ENCODE data around the gene VWC2L.

The VWC2L gene

GRCh38 chr2:214412679-214413078 is 1.8 kb downstream of the VWC2L start:
- no peak overlapping the region for H3K27ac Mint-ChIP-seq
- no peaks in the 10 kb centered on the region for H3K4me1 Mint-ChIP-seq
- H3K4me3 Mint-ChIP-seq: no peak overlapping the region
- no peaks in the 10 kb centered on the region for H3K36me3 Mint-ChIP-seq
- H3K27me3 Mint-ChIP-seq: peaks cover 4% of the 10 kb centered on the region
- H3K9me3 Mint-ChIP-seq: no peaks in the 10 kb centered on the region

- no peak overlapping the region for H3K4me3 Mint-ChIP-seq
- no peaks in the 10 kb centered on the region for H3K4me1 Mint-ChIP-seq
- no peaks in the 10 kb centered on the region for H3K9me3 Mint-ChIP-seq
- no peaks in the 10 kb centered on the region for H3K27me3 Mint-ChIP-seq
- H3K27ac Mint-ChIP-seq: no peak overlapping the region
- H3K36me3 Mint-ChIP-seq: no peaks in the 10 kb centered on the region
Measured at GRCh38 chr2:214436470-214436869, 25.6 kb downstream of the VWC2L start.

- Mint-ChIP-seq H3K4me1 (no peaks in the 10 kb centered on the region), H3K9me3 (no peaks in the 10 kb centered on the region), H3K27me3 (peaks cover 2% of the 10 kb centered on the region), H3K27ac (no peak overlapping the region), H3K36me3 (no peaks in the 10 kb centered on the region), H3K4me3 (no peak overlapping the region)
Measured at GRCh38 chr2:214450118-214450894, 39.5 kb downstream of the VWC2L start.

GRCh38 chr2:214451516-214452275 is 40.8 kb downstream of the VWC2L start:
- no peaks in the 10 kb centered on the region for H3K36me3 Mint-ChIP-seq
- H3K27me3 Mint-ChIP-seq: peaks cover 2% of the 10 kb centered on the region
- no peaks in the 10 kb centered on the region for H3K4me1 Mint-ChIP-seq
- H3K9me3 Mint-ChIP-seq: no peaks in the 10 kb centered on the region
- H3K4me3 Mint-ChIP-seq: no peak overlapping the region
- no peak overlapping the region for H3K27ac Mint-ChIP-seq

- H3K9me3 Mint-ChIP-seq: peaks cover 6% of the 10 kb centered on the region
- no peak overlapping the region for H3K4me3 Mint-ChIP-seq
- H3K36me3 Mint-ChIP-seq: no peaks in the 10 kb centered on the region
Measured at GRCh38 chr2:214465363-214466146, 54.7 kb downstream of the VWC2L start.

GRCh38 chr2:214469728-214470127 is 58.9 kb downstream of the VWC2L start:
- no peaks in the 10 kb centered on the region for H3K9me3 Mint-ChIP-seq
- H3K4me1 Mint-ChIP-seq: no peaks in the 10 kb centered on the region
- no peak overlapping the region for H3K27ac Mint-ChIP-seq
- H3K4me3 Mint-ChIP-seq: no peak overlapping the region
- no peaks in the 10 kb centered on the region for H3K36me3 Mint-ChIP-seq
- H3K27me3 Mint-ChIP-seq: no peaks in the 10 kb centered on the region

More at GRCh38 chr2:214465363-214466146, 54.7 kb downstream of the VWC2L start:
- peaks cover 2% of the 10 kb centered on the region for H3K27me3 Mint-ChIP-seq
- H3K27ac Mint-ChIP-seq: no peak overlapping the region
- H3K4me1 Mint-ChIP-seq: no peaks in the 10 kb centered on the region

GRCh38 chr2:214471382-214471781 is 60.5 kb downstream of the VWC2L start:
- Mint-ChIP-seq H3K27ac (no peak overlapping the region), H3K4me1 (no peaks in the 10 kb centered on the region), H3K9me3 (no peaks in the 10 kb centered on the region), H3K36me3 (no peaks in the 10 kb centered on the region), H3K27me3 (no peaks in the 10 kb centered on the region), H3K4me3 (no peak overlapping the region)

GRCh38 chr2:214471990-214472389 is 61.1 kb downstream of the VWC2L start:
- Mint-ChIP-seq H3K9me3 (no peaks in the 10 kb centered on the region), H3K27ac (no peak overlapping the region), H3K4me1 (no peaks in the 10 kb centered on the region), H3K4me3 (no peak overlapping the region), H3K36me3 (no peaks in the 10 kb centered on the region), H3K27me3 (no peaks in the 10 kb centered on the region)

GRCh38 chr2:214477305-214477704 is 66.5 kb downstream of the VWC2L start:
- H3K4me3 Mint-ChIP-seq: no peak overlapping the region
- H3K4me1 Mint-ChIP-seq: no peaks in the 10 kb centered on the region
- no peak overlapping the region for H3K27ac Mint-ChIP-seq
- H3K9me3 Mint-ChIP-seq: no peaks in the 10 kb centered on the region
- no peaks in the 10 kb centered on the region for H3K36me3 Mint-ChIP-seq
- peaks cover 2% of the 10 kb centered on the region for H3K27me3 Mint-ChIP-seq

- Mint-ChIP-seq H3K4me1 (no peaks in the 10 kb centered on the region), H3K36me3 (no peaks in the 10 kb centered on the region), H3K4me3 (no peak overlapping the region), H3K9me3 (no peaks in the 10 kb centered on the region), H3K27ac (no peak overlapping the region), H3K27me3 (peaks cover 2% of the 10 kb centered on the region)
Measured at GRCh38 chr2:214481204-214481603, 70.3 kb downstream of the VWC2L start.

GRCh38 chr2:214482728-214483127 is 71.9 kb downstream of the VWC2L start:
- no peaks in the 10 kb centered on the region for H3K36me3 Mint-ChIP-seq
- H3K9me3 Mint-ChIP-seq: no peaks in the 10 kb centered on the region
- H3K4me3 Mint-ChIP-seq: no peak overlapping the region
- no peak overlapping the region for H3K27ac Mint-ChIP-seq
- no peaks in the 10 kb centered on the region for H3K4me1 Mint-ChIP-seq
- peaks cover 2% of the 10 kb centered on the region for H3K27me3 Mint-ChIP-seq

- no peak overlapping the region for H3K4me3 Mint-ChIP-seq
Measured at GRCh38 chr2:214484239-214484638, 73.4 kb downstream of the VWC2L start.

GRCh38 chr2:214484701-214485100 is 73.8 kb downstream of the VWC2L start:
- Mint-ChIP-seq H3K4me1 (no peaks in the 10 kb centered on the region), H3K9me3 (no peaks in the 10 kb centered on the region), H3K36me3 (no peaks in the 10 kb centered on the region), H3K27ac (no peak overlapping the region), H3K27me3 (peaks cover 2% of the 10 kb centered on the region), H3K4me3 (no peak overlapping the region)

More at GRCh38 chr2:214484239-214484638, 73.4 kb downstream of the VWC2L start:
- no peaks in the 10 kb centered on the region for H3K4me1 Mint-ChIP-seq
- peaks cover 2% of the 10 kb centered on the region for H3K27me3 Mint-ChIP-seq
- H3K36me3 Mint-ChIP-seq: no peaks in the 10 kb centered on the region
- no peaks in the 10 kb centered on the region for H3K9me3 Mint-ChIP-seq
- no peak overlapping the region for H3K27ac Mint-ChIP-seq

GRCh38 chr2:214489181-214489580 is 78.3 kb downstream of the VWC2L start:
- no peaks in the 10 kb centered on the region for H3K4me1 Mint-ChIP-seq
- H3K9me3 Mint-ChIP-seq: no peaks in the 10 kb centered on the region
- H3K27me3 Mint-ChIP-seq: no peaks in the 10 kb centered on the region
- H3K27ac Mint-ChIP-seq: no peak overlapping the region
- no peaks in the 10 kb centered on the region for H3K36me3 Mint-ChIP-seq
- H3K4me3 Mint-ChIP-seq: no peak overlapping the region

GRCh38 chr2:214489702-214490101 is 78.8 kb downstream of the VWC2L start:
- Mint-ChIP-seq H3K27me3 (no peaks in the 10 kb centered on the region), H3K27ac (no peak overlapping the region), H3K9me3 (no peaks in the 10 kb centered on the region), H3K4me3 (no peak overlapping the region), H3K36me3 (no peaks in the 10 kb centered on the region), H3K4me1 (no peaks in the 10 kb centered on the region)

GRCh38 chr2:214492152-214492551 is 81.3 kb downstream of the VWC2L start:
- H3K4me1 Mint-ChIP-seq: no peaks in the 10 kb centered on the region
- H3K27me3 Mint-ChIP-seq: no peaks in the 10 kb centered on the region
- H3K27ac Mint-ChIP-seq: no peak overlapping the region
- H3K9me3 Mint-ChIP-seq: no peaks in the 10 kb centered on the region
- H3K4me3 Mint-ChIP-seq: no peak overlapping the region
- H3K36me3 Mint-ChIP-seq: no peaks in the 10 kb centered on the region

All from activated naive CD4-positive, alpha-beta T cell treated with anti-CD3 and anti-CD28 coated beads, Interleukin-2, amount 50 U/mL, for 24 hours (primary cell).